ENCODE data around the gene MYO1F.

The MYO1F gene

DNA sequence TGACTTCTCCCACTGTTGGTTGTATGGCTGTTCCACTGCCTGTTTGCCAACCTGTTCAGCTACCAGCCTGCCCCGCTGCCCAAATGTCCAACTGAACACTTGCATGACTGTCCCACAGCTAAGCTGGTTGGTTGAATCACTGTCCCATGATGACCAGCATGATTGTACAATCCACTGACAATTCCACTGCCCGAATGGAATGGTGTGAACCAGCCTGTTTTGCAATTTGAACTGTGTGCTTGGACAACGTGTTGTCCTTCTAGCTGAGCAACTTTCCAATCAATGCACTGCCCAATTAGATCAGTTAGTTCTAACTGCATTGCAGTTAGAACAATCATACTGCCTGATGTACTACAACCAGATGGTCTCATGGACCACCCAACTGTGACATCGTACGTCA is 24.6 kb upstream of the MYO1F start:
- TF ChIP-seq, protein P1, sequence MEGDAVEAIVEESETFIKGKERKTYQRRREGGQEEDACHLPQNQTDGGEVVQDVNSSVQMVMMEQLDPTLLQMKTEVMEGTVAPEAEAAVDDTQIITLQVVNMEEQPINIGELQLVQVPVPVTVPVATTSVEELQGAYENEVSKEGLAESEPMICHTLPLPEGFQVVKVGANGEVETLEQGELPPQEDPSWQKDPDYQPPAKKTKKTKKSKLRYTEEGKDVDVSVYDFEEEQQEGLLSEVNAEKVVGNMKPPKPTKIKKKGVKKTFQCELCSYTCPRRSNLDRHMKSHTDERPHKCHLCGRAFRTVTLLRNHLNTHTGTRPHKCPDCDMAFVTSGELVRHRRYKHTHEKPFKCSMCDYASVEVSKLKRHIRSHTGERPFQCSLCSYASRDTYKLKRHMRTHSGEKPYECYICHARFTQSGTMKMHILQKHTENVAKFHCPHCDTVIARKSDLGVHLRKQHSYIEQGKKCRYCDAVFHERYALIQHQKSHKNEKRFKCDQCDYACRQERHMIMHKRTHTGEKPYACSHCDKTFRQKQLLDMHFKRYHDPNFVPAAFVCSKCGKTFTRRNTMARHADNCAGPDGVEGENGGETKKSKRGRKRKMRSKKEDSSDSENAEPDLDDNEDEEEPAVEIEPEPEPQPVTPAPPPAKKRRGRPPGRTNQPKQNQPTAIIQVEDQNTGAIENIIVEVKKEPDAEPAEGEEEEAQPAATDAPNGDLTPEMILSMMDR (conservative IDR thresholded peaks at IDR 0.05; ENCODE audit: low read depth), result no peak
- ChIA-PET POLR2A (ENCODE audit: low non-redundant PET) (no interaction called here), CTCF (interaction anchor here (0.7 kb wide), 1 partner anchor 96 kb away, joined by 5 read pairs; no protein-coding TSS in a partner anchor)
- no peak overlapping the region for H3K27ac ChIP-seq
- no peak for DNase-seq (ENCODE audit: low spot score)

DNA sequence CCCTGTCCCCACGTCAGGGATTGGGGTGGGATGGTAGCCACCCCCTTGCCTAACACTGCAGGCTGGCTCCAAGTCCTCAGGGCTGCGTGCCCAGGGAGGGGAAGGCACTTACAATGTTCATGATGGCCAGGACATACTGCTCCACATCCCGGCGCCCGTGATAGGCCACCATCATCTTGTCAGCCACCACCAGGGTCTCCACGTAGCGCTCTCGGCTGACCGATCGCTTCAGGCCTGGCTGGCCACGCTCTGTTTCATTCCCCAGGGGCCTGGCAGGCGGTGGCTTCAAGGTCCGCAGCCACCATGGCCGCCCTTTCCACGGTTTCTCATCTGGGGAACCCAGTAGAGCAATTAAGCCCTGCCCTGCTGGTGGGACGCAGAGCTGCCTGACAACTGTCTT is 23.6 kb upstream of the MYO1F start:
- POLR2A ChIA-PET (ENCODE audit: low non-redundant PET), result no interaction called here
- H3K27ac ChIP-seq, result no peak overlapping the region
- CTCF ChIA-PET, result no interaction called here
- DNase-seq (ENCODE audit: low spot score), result no peak
- TF ChIP-seq, protein P1 (conservative IDR thresholded peaks at IDR 0.05; ENCODE audit: low read depth), result no peak

DNA sequence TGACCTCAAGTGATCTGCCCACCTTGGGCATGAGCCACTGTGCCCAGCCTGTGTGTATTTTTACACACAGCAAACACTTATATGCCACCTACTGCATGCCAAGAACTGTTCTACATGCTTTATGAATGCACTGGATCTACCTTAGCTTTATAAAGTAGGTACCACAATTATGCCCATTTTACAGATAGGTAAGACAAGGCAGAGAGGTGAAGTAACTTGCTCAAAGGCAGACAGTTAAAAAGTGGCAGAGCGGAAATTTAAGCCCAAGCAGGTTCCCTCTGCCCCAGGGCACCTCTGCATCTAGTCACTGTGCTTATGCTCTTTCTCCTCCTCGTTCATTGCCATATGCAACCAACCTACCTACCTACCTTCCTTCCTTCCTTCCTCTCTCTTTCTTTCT is 22.8 kb upstream of the MYO1F start:
- POLR2A ChIA-PET (ENCODE audit: low non-redundant PET), result no interaction called here
- no peak for DNase-seq (ENCODE audit: low spot score)
- CTCF ChIA-PET, result interaction anchor here (0.5 kb wide), 1 partner anchor 18 kb away, joined by 4 read pairs; no protein-coding TSS in a partner anchor
- H3K27ac ChIP-seq, result no peak overlapping the region
- TF ChIP-seq, protein P1 (conservative IDR thresholded peaks at IDR 0.05; ENCODE audit: low read depth), result no peak

DNA sequence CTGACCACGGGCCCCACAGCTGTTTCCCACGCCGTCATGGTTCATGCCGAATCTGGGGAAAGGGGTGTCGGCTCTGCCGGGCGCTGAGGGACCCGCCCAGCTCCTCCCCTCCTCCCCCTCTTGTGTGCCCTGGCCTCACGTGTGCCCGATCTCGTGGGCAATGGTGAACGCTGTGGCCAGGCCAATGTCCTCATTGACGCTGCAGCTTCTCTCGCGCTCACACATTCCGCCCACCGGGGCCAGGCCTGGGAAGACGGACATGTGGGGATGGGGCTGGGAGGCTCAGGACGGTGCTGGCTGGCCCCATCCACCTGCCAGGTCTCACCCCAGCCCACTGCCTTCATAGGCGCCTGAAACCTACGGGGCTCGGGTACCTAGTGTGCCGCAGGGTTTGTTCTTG is 18.9 kb upstream of the MYO1F start:
- CTCF ChIA-PET, result interaction anchor here (0.8 to 0.9 kb wide), 2 partner anchors 16 to 18 kb away, joined by 3 to 4 read pairs; no protein-coding TSS in a partner anchor
- H3K27ac ChIP-seq, result no peak overlapping the region
- TF ChIP-seq, protein P1 (conservative IDR thresholded peaks at IDR 0.05; ENCODE audit: low read depth), result no peak
- no peak for DNase-seq (ENCODE audit: low spot score)
- POLR2A ChIA-PET (ENCODE audit: low non-redundant PET), result no interaction called here

DNA sequence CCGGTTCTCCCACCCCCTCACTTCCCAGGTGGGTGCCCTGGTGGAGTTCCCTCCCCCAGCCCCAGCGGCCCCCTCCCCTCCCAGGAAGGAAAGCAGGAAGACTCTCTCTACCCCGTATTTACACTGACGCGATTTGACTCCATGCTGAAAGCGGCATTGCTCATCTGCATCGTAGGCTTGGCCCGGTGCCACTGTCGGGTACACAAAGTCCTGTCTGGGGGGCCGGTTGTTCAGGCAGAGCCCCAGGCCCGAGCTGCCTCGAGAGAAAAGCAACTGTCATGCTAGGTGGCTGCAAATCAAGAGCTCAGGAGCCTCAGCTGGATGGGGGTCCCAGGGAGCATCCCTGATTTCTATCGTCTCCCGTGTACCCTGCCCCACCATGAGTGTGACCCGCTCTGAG is 18.4 kb upstream of the MYO1F start:
- H3K27ac ChIP-seq, result no peak overlapping the region
- no peak for DNase-seq (ENCODE audit: low spot score)
- POLR2A ChIA-PET (ENCODE audit: low non-redundant PET), result no interaction called here
- CTCF ChIA-PET, result interaction anchor here (0.8 to 1.9 kb wide), 3 partner anchors 10 to 18 kb away, joined by 3 to 13 read pairs (median 4); no protein-coding TSS in a partner anchor
- TF ChIP-seq, protein P1 (conservative IDR thresholded peaks at IDR 0.05; ENCODE audit: low read depth), result no peak

DNA sequence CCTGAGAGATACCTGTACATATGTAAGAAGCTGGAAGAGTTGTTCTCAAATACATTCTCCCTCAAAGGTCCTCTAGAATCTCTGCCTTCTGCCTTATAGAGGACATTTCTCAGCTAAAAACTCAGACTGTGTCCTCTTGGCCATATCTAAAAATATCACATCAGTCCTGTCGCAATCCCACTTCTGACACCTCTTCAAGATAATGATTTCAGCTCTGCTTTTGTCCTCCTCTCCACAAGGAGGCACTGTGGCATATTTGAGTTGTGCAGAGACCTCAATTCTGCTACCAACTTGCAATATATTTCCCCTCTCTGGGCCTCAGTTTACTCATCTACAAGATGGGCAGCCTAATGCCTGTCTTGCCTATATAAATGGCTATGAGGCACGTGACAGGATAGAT is 16.7 kb upstream of the MYO1F start:
- no peak for DNase-seq (ENCODE audit: low spot score)
- POLR2A ChIA-PET (ENCODE audit: low non-redundant PET), result no interaction called here
- TF ChIP-seq, protein P1 (conservative IDR thresholded peaks at IDR 0.05; ENCODE audit: low read depth), result no peak
- no peak overlapping the region for H3K27ac ChIP-seq
- CTCF ChIA-PET, result interaction anchor here (1.7 to 1.9 kb wide), 2 partner anchors 8 to 13 kb away, joined by 9 to 13 read pairs; no protein-coding TSS in a partner anchor

Data from RWPE1 (cell line).